SK-N-SH (cell line): Measurements from ENCODE around the gene MAP1LC3B.

ENCODE experiments used
- FOXJ3 ChIP-seq: sonication (generic); formaldehyde crosslinking; IDR thresholded peaks from 2 replicates; pipeline ENCODE4 v1.5.1; 2020; ENCODE audit warnings: mild to moderate bottlenecking, missing genetic modification reagents
- RAD21 ChIP-seq: IDR thresholded peaks from 2 replicates; pipeline ENCODE4 v1.6.1; 2012; ENCODE audit warnings: mild to moderate bottlenecking, low read length
- SIN3A ChIP-seq: IDR thresholded peaks from 2 replicates; pipeline ENCODE4 v1.6.1; 2012; ENCODE audit warnings: low read depth, mild to moderate bottlenecking, low read length, moderate library complexity, borderline replicate concordance
- YY1 ChIP-seq: IDR thresholded peaks from 2 replicates; pipeline ENCODE4 v1.4.0; 2012; ENCODE audit warnings: low read depth, mild to moderate bottlenecking
- TF ChIP-seq, protein P1 (sequence below): IDR thresholded peaks from 2 replicates; pipeline ENCODE4 v1.4.0; 2012; ENCODE audit warnings: low read depth, borderline replicate concordance
- TF ChIP-seq, protein P2 (sequence below): fragments of 200-600 bp; sonication (generic); IDR thresholded peaks from 2 replicates; pipeline ENCODE4 v1.6.1; 2017; ENCODE audit warnings: antibody characterized with exemption, mild to moderate bottlenecking, moderate library complexity

DNA sequence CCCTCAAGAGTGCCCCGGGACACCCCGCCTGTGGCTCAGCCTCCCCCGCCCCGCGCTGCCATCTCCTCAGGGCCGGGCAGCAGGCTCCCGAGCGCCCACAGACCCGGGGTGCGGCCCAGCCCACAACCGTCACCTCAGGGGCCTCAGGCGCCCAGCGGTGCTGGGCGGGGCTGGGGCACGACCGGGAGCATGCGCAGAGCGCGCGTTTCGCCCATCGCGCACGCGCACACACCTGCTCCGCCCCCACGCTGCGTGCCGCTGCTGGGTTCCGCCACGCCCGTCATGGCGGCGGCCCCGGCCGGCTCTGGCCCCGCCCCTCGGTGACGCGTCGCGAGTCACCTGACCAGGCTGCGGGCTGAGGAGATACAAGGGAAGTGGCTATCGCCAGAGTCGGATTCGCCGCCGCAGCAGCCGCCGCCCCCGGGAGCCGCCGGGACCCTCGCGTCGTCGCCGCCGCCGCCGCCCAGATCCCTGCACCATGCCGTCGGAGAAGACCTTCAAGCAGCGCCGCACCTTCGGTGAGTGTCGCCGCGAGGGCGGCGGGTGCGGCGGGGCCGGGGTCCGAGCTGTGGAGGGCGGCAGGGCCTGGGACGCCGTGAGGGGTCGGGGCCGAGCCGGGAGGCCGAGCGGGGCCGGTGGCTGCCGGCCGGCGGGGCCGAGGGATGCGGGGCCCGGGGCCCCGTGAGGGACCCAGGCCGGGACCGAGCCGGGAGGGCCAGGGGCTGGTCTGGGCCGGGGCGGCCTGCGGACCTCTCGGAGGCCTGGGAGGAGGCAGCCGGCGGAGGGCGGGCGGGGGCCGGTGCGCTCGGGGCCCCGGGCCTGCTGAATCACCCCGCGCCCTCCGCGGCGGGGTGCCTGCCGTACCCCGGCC lies at the start of gene MAP1LC3B:
- TF ChIP-seq, protein P1, sequence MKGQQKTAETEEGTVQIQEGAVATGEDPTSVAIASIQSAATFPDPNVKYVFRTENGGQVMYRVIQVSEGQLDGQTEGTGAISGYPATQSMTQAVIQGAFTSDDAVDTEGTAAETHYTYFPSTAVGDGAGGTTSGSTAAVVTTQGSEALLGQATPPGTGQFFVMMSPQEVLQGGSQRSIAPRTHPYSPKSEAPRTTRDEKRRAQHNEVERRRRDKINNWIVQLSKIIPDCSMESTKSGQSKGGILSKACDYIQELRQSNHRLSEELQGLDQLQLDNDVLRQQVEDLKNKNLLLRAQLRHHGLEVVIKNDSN, result peak; percentile 95
- peak; percentile 99 for TF ChIP-seq YY1
- TF ChIP-seq RAD21, result no peak
- TF ChIP-seq, protein P2, sequence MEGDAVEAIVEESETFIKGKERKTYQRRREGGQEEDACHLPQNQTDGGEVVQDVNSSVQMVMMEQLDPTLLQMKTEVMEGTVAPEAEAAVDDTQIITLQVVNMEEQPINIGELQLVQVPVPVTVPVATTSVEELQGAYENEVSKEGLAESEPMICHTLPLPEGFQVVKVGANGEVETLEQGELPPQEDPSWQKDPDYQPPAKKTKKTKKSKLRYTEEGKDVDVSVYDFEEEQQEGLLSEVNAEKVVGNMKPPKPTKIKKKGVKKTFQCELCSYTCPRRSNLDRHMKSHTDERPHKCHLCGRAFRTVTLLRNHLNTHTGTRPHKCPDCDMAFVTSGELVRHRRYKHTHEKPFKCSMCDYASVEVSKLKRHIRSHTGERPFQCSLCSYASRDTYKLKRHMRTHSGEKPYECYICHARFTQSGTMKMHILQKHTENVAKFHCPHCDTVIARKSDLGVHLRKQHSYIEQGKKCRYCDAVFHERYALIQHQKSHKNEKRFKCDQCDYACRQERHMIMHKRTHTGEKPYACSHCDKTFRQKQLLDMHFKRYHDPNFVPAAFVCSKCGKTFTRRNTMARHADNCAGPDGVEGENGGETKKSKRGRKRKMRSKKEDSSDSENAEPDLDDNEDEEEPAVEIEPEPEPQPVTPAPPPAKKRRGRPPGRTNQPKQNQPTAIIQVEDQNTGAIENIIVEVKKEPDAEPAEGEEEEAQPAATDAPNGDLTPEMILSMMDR, result no peak
- peak; percentile 70; the same call in 1 of the 2 replicates for TF ChIP-seq SIN3A
- TF ChIP-seq FOXJ3 (CRISPR knock-in tag), result no peak
